Panc1 (cell line): Measurements from ENCODE around the gene PLA2G2D.

ENCODE experiments used
- TF ChIP-seq, protein P1 (sequence below): fragments of 450-650 bp; IDR thresholded peaks from 2 replicates; pipeline ENCODE4 v1.5.1; 2017; ENCODE audit warnings: mild to moderate bottlenecking
- TF ChIP-seq, protein P2 (sequence below), 2 experiments: IDR thresholded peaks; 2 replicates each; pipeline ENCODE4 v1.6.1; 2011 to 2012; ENCODE audit warnings: low read depth in 2 of 2, control low read depth in 1 of 2, low read length in 1 of 2, mild to moderate bottlenecking in 1 of 2, moderate library complexity in 1 of 2; ENCODE audit not compliant: insufficient read depth in 1 of 2

DNA sequence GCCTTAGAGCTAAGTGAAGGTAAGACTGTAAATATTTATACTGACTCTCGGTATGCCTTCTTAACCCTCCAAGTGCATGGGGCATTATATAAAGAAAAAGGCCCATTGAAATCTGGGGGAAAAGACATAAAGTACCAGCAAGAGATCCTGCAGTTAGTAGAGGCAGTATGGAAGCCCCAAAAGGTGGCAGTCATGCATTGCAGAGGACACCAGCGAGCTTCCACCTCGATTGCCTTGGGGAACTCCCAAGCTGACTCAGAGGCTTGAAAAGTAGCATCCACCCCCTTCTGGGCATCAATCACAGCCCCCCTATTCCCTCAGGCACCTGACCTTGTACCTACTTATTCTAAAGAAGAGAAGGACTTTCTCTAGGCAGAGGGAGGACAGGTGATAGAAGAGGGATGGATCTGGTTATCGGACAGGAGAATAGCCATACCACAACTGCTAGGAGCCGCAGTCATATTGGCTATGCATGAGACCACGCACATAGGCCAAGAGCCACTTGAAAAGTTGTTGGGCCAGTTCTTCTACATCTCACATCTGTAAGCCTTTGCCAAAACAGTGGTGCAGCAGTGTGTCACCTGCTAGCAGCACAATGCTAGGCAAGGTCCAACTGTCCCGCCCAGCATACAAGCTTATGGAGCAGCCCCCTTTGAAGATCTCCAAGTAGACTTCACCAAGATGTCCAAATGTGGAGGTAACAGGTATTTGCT lies 39.2 kb upstream of the PLA2G2D start:
- TF ChIP-seq, protein P1, sequence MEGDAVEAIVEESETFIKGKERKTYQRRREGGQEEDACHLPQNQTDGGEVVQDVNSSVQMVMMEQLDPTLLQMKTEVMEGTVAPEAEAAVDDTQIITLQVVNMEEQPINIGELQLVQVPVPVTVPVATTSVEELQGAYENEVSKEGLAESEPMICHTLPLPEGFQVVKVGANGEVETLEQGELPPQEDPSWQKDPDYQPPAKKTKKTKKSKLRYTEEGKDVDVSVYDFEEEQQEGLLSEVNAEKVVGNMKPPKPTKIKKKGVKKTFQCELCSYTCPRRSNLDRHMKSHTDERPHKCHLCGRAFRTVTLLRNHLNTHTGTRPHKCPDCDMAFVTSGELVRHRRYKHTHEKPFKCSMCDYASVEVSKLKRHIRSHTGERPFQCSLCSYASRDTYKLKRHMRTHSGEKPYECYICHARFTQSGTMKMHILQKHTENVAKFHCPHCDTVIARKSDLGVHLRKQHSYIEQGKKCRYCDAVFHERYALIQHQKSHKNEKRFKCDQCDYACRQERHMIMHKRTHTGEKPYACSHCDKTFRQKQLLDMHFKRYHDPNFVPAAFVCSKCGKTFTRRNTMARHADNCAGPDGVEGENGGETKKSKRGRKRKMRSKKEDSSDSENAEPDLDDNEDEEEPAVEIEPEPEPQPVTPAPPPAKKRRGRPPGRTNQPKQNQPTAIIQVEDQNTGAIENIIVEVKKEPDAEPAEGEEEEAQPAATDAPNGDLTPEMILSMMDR = no peak
- TF ChIP-seq, protein P2, sequence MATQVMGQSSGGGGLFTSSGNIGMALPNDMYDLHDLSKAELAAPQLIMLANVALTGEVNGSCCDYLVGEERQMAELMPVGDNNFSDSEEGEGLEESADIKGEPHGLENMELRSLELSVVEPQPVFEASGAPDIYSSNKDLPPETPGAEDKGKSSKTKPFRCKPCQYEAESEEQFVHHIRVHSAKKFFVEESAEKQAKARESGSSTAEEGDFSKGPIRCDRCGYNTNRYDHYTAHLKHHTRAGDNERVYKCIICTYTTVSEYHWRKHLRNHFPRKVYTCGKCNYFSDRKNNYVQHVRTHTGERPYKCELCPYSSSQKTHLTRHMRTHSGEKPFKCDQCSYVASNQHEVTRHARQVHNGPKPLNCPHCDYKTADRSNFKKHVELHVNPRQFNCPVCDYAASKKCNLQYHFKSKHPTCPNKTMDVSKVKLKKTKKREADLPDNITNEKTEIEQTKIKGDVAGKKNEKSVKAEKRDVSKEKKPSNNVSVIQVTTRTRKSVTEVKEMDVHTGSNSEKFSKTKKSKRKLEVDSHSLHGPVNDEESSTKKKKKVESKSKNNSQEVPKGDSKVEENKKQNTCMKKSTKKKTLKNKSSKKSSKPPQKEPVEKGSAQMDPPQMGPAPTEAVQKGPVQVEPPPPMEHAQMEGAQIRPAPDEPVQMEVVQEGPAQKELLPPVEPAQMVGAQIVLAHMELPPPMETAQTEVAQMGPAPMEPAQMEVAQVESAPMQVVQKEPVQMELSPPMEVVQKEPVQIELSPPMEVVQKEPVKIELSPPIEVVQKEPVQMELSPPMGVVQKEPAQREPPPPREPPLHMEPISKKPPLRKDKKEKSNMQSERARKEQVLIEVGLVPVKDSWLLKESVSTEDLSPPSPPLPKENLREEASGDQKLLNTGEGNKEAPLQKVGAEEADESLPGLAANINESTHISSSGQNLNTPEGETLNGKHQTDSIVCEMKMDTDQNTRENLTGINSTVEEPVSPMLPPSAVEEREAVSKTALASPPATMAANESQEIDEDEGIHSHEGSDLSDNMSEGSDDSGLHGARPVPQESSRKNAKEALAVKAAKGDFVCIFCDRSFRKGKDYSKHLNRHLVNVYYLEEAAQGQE (IDR thresholded peaks at IDR 0.05; ENCODE audit: insufficient read depth in 1 of 2, low read depth in 2 of 2, low read length in 1 of 2) = no peak
